Adrenal gland (tissue), 12 donors: Measurements from ENCODE around the gene ATXN10. TPM values are rescaled to one million over a fixed set of nuclear protein-coding genes. Genes with fewer than 3 reads are reported as not detected.

Experiments
- DNase-seq, 7 donors: peaks; one replicate each; pipeline ENCODE4 v3.0.0-alpha.2; 2019 to 2020
- H3K27ac ChIP-seq, 5 donors: fragments of 200-600 bp; sonication (generic) in 4 of 5; 1 replicate in 3 of 5; 2 replicates in 2 of 5; pipeline versions ENCODE4 v1.5.1 to v1.8.0; 2016 to 2020; ENCODE audit warnings: mild to moderate bottlenecking in 1 of 5
- H3K27me3 ChIP-seq: fragments of 200-600 bp; 2 replicates; pipeline ENCODE4 v1.8.0; 2021
- H3K36me3 ChIP-seq, 2 donors: fragments of 200-600 bp; replicated peaks in 1 of 2; 1 replicate in 1 of 2; 2 replicates in 1 of 2; pipeline versions ENCODE4 v1.5.1 to v1.8.0; 2018 to 2022
- H3K4me1 ChIP-seq, 2 donors: fragments of 200-600 bp; replicated peaks in 1 of 2; 1 replicate in 1 of 2; 2 replicates in 1 of 2; pipeline versions ENCODE4 v1.5.1 to v1.8.0; 2018 to 2021
- H3K4me3 ChIP-seq, 4 donors: fragments of 200-600 bp; sonication (generic) in 3 of 4; one replicate each; pipeline ENCODE4 v1.5.1; 2016 to 2018
- H3K9me3 ChIP-seq, 3 donors: fragments of 200-600 bp; sonication (generic) in 1 of 3; replicated peaks in 1 of 3; 1 replicate in 2 of 3; 2 replicates in 1 of 3; pipeline versions ENCODE4 v1.5.1 to v1.8.0; 2016 to 2021
- POLR2A ChIP-seq, 2 donors: fragments of 450-650 bp; IDR thresholded peaks; one replicate each; pipeline ENCODE4 v1.6.1; 2017; ENCODE audit warnings: antibody characterized with exemption in 2 of 2, mild to moderate bottlenecking in 2 of 2, moderate library complexity in 1 of 2
- WGBS, 4 donors: extraction: QIAGEN DNeasy Blood & Tissue Kit in 2 of 4; methylation state at CpG; one replicate each; pipeline versions ENCODE4 v1.1.5 to v1.1.7; 2013 to 2017; 5-methylcytosine and 5-hydroxymethylcytosine counted together
- intact Hi-C, 2 donors: fragments of 100-400 bp; cut with DNase I; formaldehyde crosslinking; loops; one replicate each; pipeline versions ENCODE4 v1.14.1 to v1.15.0; 2022 to 2023
- polyA plus RNA-seq, 3 donors: library from polyadenylated mRNA; stranded (reverse); fragments of 200-250 nt in 2 of 3; fragments of 350-450 nt in 1 of 3; fragmentation: Illumina TruSeq in 1 of 3; extraction: RNeasy Lipid Tissue Mini Kit (QIAGEN cat#74804) in 1 of 3; gene quantifications; one replicate each; pipeline ENCODE4 v1.2.3, GENCODE V29; 2013 to 2014
- total RNA-seq, 9 donors: library from RNA; depleted of rRNA in 4 of 9; stranded (reverse); fragments of >200 nt in 4 of 9; fragments of 120-200 nt in 1 of 9; fragmentation: NEBNext Ultra II Directional in 1 of 9; extraction: Animal tissue kit (Norgen Biotek cat#: 25700) in 1 of 9; gene quantifications; one replicate each; pipeline versions ENCODE4 v1.1.0 to v1.2.4, GENCODE V29; 2013 to 2023
- TF ChIP-seq, protein P1 (sequence below), 6 experiments: fragments of 450-650 bp in 4 of 6; fragments of 200-600 bp in 2 of 6; sonication (generic) in 1 of 6; IDR thresholded peaks; 1 replicate in 5 of 6; 2 replicates in 1 of 6; pipeline versions ENCODE4 v1.5.1 to v1.8.0; 2016 to 2021; ENCODE audit warnings: antibody characterized with exemption in 6 of 6, mild to moderate bottlenecking in 2 of 6, moderate library complexity in 1 of 6
- donor health status: healthy with polysubstance abuse.
- donor health status: Bipolar disorder and iron deficiency.
- donor health status: DM: yes; HTN: yes; CAD: no.
- donor health status: DM: no; HTN: no; CAD: no.
- donor health status: DM: no; HTN: no; CAD: no.
- donor health status: DM: yes; HTN: yes; CAD: no.

Gene ATXN10
- total and polyA plus RNA-seq, 12 donors = 21.2 to 306 (median 165) TPM

- Histone ChIP-seq H3K36me3 (no peaks in the 10 kb centered on the region), H3K27me3 (no peaks in the 10 kb centered on the region), H3K27ac (peak overlapping the region in 1 of 5 donors; percentile 17), H3K4me1 (peaks cover 7 to 15% of the 10 kb centered on the region in 2 donors), H3K9me3 (no peaks in the 10 kb centered on the region), H3K4me3 (no peak overlapping the region)
- TF ChIP-seq, protein P1, sequence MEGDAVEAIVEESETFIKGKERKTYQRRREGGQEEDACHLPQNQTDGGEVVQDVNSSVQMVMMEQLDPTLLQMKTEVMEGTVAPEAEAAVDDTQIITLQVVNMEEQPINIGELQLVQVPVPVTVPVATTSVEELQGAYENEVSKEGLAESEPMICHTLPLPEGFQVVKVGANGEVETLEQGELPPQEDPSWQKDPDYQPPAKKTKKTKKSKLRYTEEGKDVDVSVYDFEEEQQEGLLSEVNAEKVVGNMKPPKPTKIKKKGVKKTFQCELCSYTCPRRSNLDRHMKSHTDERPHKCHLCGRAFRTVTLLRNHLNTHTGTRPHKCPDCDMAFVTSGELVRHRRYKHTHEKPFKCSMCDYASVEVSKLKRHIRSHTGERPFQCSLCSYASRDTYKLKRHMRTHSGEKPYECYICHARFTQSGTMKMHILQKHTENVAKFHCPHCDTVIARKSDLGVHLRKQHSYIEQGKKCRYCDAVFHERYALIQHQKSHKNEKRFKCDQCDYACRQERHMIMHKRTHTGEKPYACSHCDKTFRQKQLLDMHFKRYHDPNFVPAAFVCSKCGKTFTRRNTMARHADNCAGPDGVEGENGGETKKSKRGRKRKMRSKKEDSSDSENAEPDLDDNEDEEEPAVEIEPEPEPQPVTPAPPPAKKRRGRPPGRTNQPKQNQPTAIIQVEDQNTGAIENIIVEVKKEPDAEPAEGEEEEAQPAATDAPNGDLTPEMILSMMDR (IDR thresholded peaks at IDR 0.05) = no peak
- no peak for TF ChIP-seq POLR2A (IDR thresholded peaks at IDR 0.05)
- intact Hi-C loops = no loop called here
- no peak for DNase-seq
- WGBS, 4 donors = 96 to 100% (median 98%) methylated on average over 2 of the region's 2 CpGs
Measured at GRCh38 chr22:45771711-45772110, 100.1 kb downstream of the ATXN10 start.

DNA sequence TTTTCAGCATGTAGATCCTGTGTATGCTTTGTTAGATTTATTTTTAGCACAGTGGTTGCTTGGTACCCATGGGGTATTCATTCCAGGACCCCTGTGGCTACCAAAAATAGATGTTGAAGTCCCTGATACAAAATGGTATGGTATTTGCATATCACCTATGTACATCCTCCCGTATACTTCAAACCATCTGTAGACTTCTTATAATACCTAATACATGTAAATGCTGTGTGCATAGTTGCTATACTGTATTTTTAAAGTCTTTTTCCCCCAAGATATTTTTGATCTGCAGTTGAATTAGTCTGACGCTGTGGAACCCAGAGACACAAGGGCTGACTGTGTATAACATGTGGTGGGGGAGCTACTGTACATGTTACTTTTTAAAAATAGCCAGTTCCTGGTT is 101.1 kb downstream of the ATXN10 start:
- 93 to 96% (median 94%) methylated on average over 2 of the region's 2 CpGs for WGBS, 4 donors
- Histone ChIP-seq H3K4me3 (no peak overlapping the region), H3K27ac (peak overlapping the region in 1 of 5 donors; percentile 30), H3K27me3 (no peaks in the 10 kb centered on the region), H3K9me3 (no peaks in the 10 kb centered on the region), H3K36me3 (no peaks in the 10 kb centered on the region), H3K4me1 (peaks cover 7 to 15% of the 10 kb centered on the region in 2 donors)
- DNase-seq = no peak
- intact Hi-C loops = no loop called here
- no peak for TF ChIP-seq POLR2A (IDR thresholded peaks at IDR 0.05)
- TF ChIP-seq, protein P1 (IDR thresholded peaks at IDR 0.05) = no peak

GRCh38 chr22:45774001-45774670 is 102.5 kb downstream of the ATXN10 start:
- WGBS, 4 donors = 96 to 99% (median 99%) methylated on average over 5 to 6 of the region's 6 CpGs
- H3K27ac ChIP-seq = no peak overlapping the region

GRCh38 chr22:45775062-45775461 is 103.4 kb downstream of the ATXN10 start:
- Histone ChIP-seq H3K36me3 (no peaks in the 10 kb centered on the region), H3K9me3 (no peaks in the 10 kb centered on the region), H3K27me3 (no peaks in the 10 kb centered on the region), H3K4me1 (peaks cover 7 to 15% of the 10 kb centered on the region in 2 donors), H3K4me3 (no peak overlapping the region), H3K27ac (no peak overlapping the region)
- intact Hi-C loops = no loop called here
- 95 to 100% (median 95%) methylated on average over 1 of the region's 1 CpG for WGBS, 4 donors
- no peak for DNase-seq
- TF ChIP-seq POLR2A (IDR thresholded peaks at IDR 0.05) = no peak
- TF ChIP-seq, protein P1 (IDR thresholded peaks at IDR 0.05) = no peak

More at GRCh38 chr22:45774001-45774670, 102.5 kb downstream of the ATXN10 start:
- TF ChIP-seq, protein P1 (IDR thresholded peaks at IDR 0.05) = no peak
- TF ChIP-seq POLR2A (IDR thresholded peaks at IDR 0.05) = no peak
- Histone ChIP-seq H3K4me3 (no peak overlapping the region), H3K36me3 (no peaks in the 10 kb centered on the region), H3K27me3 (no peaks in the 10 kb centered on the region), H3K9me3 (no peaks in the 10 kb centered on the region), H3K4me1 (peaks cover 7 to 15% of the 10 kb centered on the region in 2 donors)
- intact Hi-C loops = no loop called here
- DNase-seq = no peak
